ENCODE results near the gene TMEM184A. TPM values are rescaled to one million over a fixed set of nuclear protein-coding genes. Genes with fewer than 3 reads are reported as not detected.

TMEM184A gene
- total and polyA plus RNA-seq, 2 of the 13 experiments (the other 11 are each of a cell fraction or from before 2014, with no cell fraction given) = 9.5 to 20.4 TPM

DNA sequence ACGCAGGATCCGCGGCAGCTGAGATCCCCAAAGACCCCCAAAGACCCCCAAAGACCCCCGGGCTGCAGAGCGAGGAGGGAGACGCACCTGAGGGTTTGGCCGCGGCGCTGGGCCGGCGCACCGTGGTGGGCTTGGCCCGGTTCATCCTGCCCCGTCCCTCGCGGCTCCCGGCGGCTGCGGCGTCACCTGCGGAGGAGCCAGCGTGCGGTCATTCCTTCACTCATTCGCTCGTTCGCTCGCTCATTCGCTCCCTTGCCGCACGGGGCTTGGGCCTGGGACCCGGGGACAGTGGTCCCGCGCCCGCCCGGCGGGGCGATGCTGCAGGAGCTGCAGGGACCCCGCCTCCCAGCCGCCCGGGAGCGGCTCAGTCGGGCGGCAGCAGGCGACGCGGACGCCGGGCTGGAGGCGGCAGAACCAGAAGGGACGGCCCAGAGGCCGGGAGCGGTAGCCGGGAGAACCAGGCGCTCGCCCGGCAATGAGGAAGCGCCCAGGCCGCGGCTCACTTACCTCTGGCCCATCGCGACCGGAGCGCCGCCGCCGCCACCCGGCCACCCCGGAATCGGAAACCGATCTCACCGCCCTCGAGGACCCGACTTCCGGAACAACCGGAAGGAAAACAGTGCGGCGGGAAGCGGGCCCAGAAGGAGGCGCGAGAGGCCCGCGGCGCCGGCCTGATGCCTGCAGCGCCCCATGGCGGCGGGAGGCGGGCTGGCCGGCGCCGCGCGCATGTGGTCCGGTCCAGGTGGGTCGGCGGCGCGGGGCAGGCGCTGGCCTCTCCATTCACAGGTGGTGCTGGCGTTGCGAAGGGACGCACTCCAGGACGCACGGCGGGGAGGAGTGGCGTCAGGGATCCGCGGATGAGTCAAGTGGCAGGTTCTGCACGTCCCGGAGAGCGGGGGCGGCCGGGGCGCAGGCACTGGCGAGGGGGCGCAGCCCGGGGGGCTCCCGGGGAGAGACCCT lies 51.9 kb downstream of the TMEM184A start, which contains the start of gene INTS1 (continued):
- TF ChIP-seq, protein P1, sequence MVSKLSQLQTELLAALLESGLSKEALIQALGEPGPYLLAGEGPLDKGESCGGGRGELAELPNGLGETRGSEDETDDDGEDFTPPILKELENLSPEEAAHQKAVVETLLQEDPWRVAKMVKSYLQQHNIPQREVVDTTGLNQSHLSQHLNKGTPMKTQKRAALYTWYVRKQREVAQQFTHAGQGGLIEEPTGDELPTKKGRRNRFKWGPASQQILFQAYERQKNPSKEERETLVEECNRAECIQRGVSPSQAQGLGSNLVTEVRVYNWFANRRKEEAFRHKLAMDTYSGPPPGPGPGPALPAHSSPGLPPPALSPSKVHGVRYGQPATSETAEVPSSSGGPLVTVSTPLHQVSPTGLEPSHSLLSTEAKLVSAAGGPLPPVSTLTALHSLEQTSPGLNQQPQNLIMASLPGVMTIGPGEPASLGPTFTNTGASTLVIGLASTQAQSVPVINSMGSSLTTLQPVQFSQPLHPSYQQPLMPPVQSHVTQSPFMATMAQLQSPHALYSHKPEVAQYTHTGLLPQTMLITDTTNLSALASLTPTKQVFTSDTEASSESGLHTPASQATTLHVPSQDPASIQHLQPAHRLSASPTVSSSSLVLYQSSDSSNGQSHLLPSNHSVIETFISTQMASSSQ (IDR thresholded peaks at IDR 0.05; ENCODE audit: low read depth) = no peak
- TF ChIP-seq, protein P1 (CRISPR knock-in tag; IDR thresholded peaks at IDR 0.05; ENCODE audit: borderline replicate concordance) = peak; percentile 65; the same call in 1 of the 2 replicates
- TF ChIP-seq HNRNPK (IDR thresholded peaks at IDR 0.05; ENCODE audit: low read depth, low read length, poor library complexity, severe bottlenecking) (peak; percentile 55), ZNF367 (CRISPR knock-in tag; IDR thresholded peaks at IDR 0.05; ENCODE audit: borderline replicate concordance) (no peak), SMYD3 (CRISPR knock-in tag; IDR thresholded peaks at IDR 0.05) (no peak), HNF4G (IDR thresholded peaks at IDR 0.05; ENCODE audit: borderline replicate concordance, low read depth, low read length) (no peak), HNF4G (CRISPR knock-in tag; IDR thresholded peaks at IDR 0.05; ENCODE audit: borderline replicate concordance, low read depth) (peak; percentile 28; the same call in 1 of the 2 replicates), NFRKB (IDR thresholded peaks at IDR 0.05) (no peak), YEATS2 (CRISPR knock-in tag; IDR thresholded peaks at IDR 0.05; ENCODE audit: borderline replicate concordance) (peak; percentile 89), ZNF660 (CRISPR knock-in tag; IDR thresholded peaks at IDR 0.05; ENCODE audit: borderline replicate concordance, low read depth) (no peak), PHF5A (CRISPR knock-in tag; IDR thresholded peaks at IDR 0.05; ENCODE audit: low read depth, unreplicated experiment) (peak; percentile 37), NKX3-1 (CRISPR knock-in tag; IDR thresholded peaks at IDR 0.05) (no peak), ZMYM2 (CRISPR knock-in tag; IDR thresholded peaks at IDR 0.05) (no peak), CBFB (CRISPR knock-in tag; IDR thresholded peaks at IDR 0.05) (peak; percentile 91), ZNF30 (CRISPR knock-in tag; IDR thresholded peaks at IDR 0.05) (no peak), DNMT1 (CRISPR knock-in tag; IDR thresholded peaks at IDR 0.05) (no peak), PHF20 (CRISPR knock-in tag; IDR thresholded peaks at IDR 0.05) (peak; percentile 98), CSRNP1 (CRISPR knock-in tag; IDR thresholded peaks at IDR 0.05) (no peak), KMT2A (CRISPR knock-in tag; IDR thresholded peaks at IDR 0.05) (peak; percentile 83; the same call in 1 of the 2 replicates), JDP2 (CRISPR knock-in tag; IDR thresholded peaks at IDR 0.05; ENCODE audit: borderline replicate concordance) (no peak), NR0B2 (CRISPR knock-in tag; IDR thresholded peaks at IDR 0.05) (peak; percentile 32; the same call in 1 of the 2 replicates), TBX2 (CRISPR knock-in tag; IDR thresholded peaks at IDR 0.05; ENCODE audit: borderline replicate concordance) (peak; percentile 63; the same call in 1 of the 2 replicates), SMARCE1 (IDR thresholded peaks at IDR 0.05; ENCODE audit: borderline replicate concordance) (no peak)
- TF ChIP-seq, protein P2, sequence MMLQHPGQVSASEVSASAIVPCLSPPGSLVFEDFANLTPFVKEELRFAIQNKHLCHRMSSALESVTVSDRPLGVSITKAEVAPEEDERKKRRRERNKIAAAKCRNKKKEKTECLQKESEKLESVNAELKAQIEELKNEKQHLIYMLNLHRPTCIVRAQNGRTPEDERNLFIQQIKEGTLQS (CRISPR knock-in tag; IDR thresholded peaks at IDR 0.05) = no peak

Measured in HepG2 (cell line).